Neural cell (in vitro differentiated cells): ENCODE results near the gene UBA6. TPM values are rescaled to one million over a fixed set of nuclear protein-coding genes. Genes with fewer than 3 reads are reported as not detected.

Experiments used
- H2AFZ ChIP-seq: fragments of 200-600, 300-800 bp; sonication (generic), shearing (Covaris generic); 2 replicates; pipeline ENCODE4 v1.6.0; 2014; ENCODE audit warnings: low read depth, mild to moderate bottlenecking, antibody characterized with exemption, low read length, moderate library complexity
- H3F3A ChIP-seq: fragments of 200-600 bp; shearing (Covaris generic); 2 replicates; pipeline ENCODE4 v1.6.1; 2016; ENCODE audit warnings: mild to moderate bottlenecking, moderate library complexity, mixed read lengths, antibody characterized with exemption, low read length; ENCODE audit not compliant: insufficient read depth, poor library complexity, severe bottlenecking
- H3K27ac ChIP-seq: fragments of 200-600, 300-800 bp; sonication (generic), shearing (Covaris generic); 2 replicates; pipeline ENCODE4 v1.5.1; 2014; ENCODE audit warnings: mild to moderate bottlenecking, low read length, moderate library complexity
- H3K27me3 ChIP-seq: fragments of 300-800, 200-600 bp; sonication (generic), shearing (Covaris generic); 2 replicates; pipeline ENCODE4 v1.6.0; 2014; ENCODE audit warnings: mild to moderate bottlenecking, low read depth, low read length, moderate library complexity; ENCODE audit not compliant: insufficient read depth
- H3K36me3 ChIP-seq: fragments of 300-800, 200-600 bp; sonication (generic), shearing (Covaris generic); 2 replicates; pipeline ENCODE4 v1.5.1; 2014; ENCODE audit warnings: mild to moderate bottlenecking, antibody characterized with exemption, low read length, moderate library complexity; ENCODE audit not compliant: insufficient read depth
- H3K4me2 ChIP-seq: fragments of 300-800, 200-600 bp; sonication (generic), shearing (Covaris generic); 2 replicates; pipeline ENCODE4 v1.6.0; 2014; ENCODE audit warnings: mild to moderate bottlenecking, low read length
- H3K4me3 ChIP-seq: fragments of 300-800, 200-600 bp; sonication (generic), shearing (Covaris generic); 2 replicates; pipeline ENCODE4 v1.5.1; 2014; ENCODE audit warnings: mild to moderate bottlenecking, low read length, moderate library complexity
- H3K79me2 ChIP-seq: fragments of 200-600 bp; shearing (Covaris generic); replicated peaks from 2 replicates; pipeline ENCODE4 v1.6.0; 2014; ENCODE audit warnings: mild to moderate bottlenecking, low read length, moderate library complexity; ENCODE audit not compliant: insufficient read depth
- H3K9ac ChIP-seq: fragments of 300-800, 200-600 bp; sonication (generic), shearing (Covaris generic); 2 replicates; pipeline ENCODE4 v1.6.1; 2016; ENCODE audit warnings: mild to moderate bottlenecking, low read length, mixed read lengths
- H3K9me2 ChIP-seq: fragments of 200-600 bp; shearing (Covaris generic); 2 replicates; pipeline ENCODE4 v1.6.1; 2016; ENCODE audit warnings: mild to moderate bottlenecking, low read length, mixed read lengths; ENCODE audit not compliant: insufficient read depth
- H3K9me3 ChIP-seq: fragments of 200-600, 300-800 bp; sonication (generic), shearing (Covaris generic); 2 replicates; pipeline ENCODE4 v1.6.1; 2016; ENCODE audit warnings: mild to moderate bottlenecking, mixed run types, low read length, moderate library complexity, mixed read lengths
- H4K20me1 ChIP-seq: fragments of 200-600 bp; shearing (Covaris generic); 2 replicates; pipeline ENCODE4 v1.6.1; 2016; ENCODE audit warnings: mild to moderate bottlenecking, mixed run types; ENCODE audit not compliant: insufficient read depth
- EP300 ChIP-seq: fragments of 450-650 bp; conservative IDR thresholded peaks from 2 replicates; pipeline ENCODE4 v1.6.1; 2014; ENCODE audit warnings: antibody characterized with exemption, mild to moderate bottlenecking, moderate library complexity; ENCODE audit not compliant: poor library complexity, severe bottlenecking
- EZH2 ChIP-seq: fragments of 200-600, 300-800 bp; shearing (Covaris generic), sonication (generic); IDR thresholded peaks from 2 replicates; pipeline ENCODE4 v1.6.1; 2014; ENCODE audit warnings: antibody characterized with exemption, low read length, borderline replicate concordance, mild to moderate bottlenecking; ENCODE audit not compliant: insufficient read depth, poor library complexity, severe bottlenecking
- MXI1 ChIP-seq: fragments of 450-650 bp; conservative IDR thresholded peaks from 2 replicates; pipeline ENCODE4 v1.6.1; 2014; ENCODE audit warnings: antibody characterized with exemption, mild to moderate bottlenecking; ENCODE audit not compliant: poor library complexity, severe bottlenecking
- POLR2AphosphoS5 ChIP-seq: IDR thresholded peaks from 2 replicates; pipeline ENCODE4 v1.6.1; 2012
- RAD21 ChIP-seq: fragments of 450-650 bp; conservative IDR thresholded peaks from 2 replicates; pipeline ENCODE4 v1.6.1; 2014; ENCODE audit warnings: antibody characterized with exemption, mild to moderate bottlenecking, moderate library complexity
- SMC3 ChIP-seq: fragments of 450-650 bp; conservative IDR thresholded peaks from 2 replicates; pipeline ENCODE4 v1.6.1; 2014; ENCODE audit warnings: antibody characterized with exemption, mild to moderate bottlenecking, moderate library complexity; ENCODE audit not compliant: poor library complexity
- TAF1 ChIP-seq: IDR thresholded peaks from 2 replicates; pipeline ENCODE4 v1.6.1; 2012; ENCODE audit warnings: low read depth
- polyA plus RNA-seq: library from polyadenylated mRNA; depleted of rRNA; stranded (reverse); fragments of >200 nt; gene quantifications from 2 replicates; pipeline ENCODE4 v1.2.3, GENCODE V29; 2014
- TF ChIP-seq, protein P1 (sequence below): IDR thresholded peaks from 2 replicates; pipeline ENCODE4 v1.6.1; 2012; ENCODE audit warnings: borderline replicate concordance
- TF ChIP-seq, protein P2 (sequence below): fragments of 450-650 bp; IDR thresholded peaks from 2 replicates; pipeline ENCODE4 v1.5.1; 2014; ENCODE audit warnings: antibody characterized with exemption, mild to moderate bottlenecking, moderate library complexity; ENCODE audit not compliant: poor library complexity, severe bottlenecking

Gene UBA6
- polyA plus RNA-seq, 1 donor from 2014 or later, result 126 TPM

DNA sequence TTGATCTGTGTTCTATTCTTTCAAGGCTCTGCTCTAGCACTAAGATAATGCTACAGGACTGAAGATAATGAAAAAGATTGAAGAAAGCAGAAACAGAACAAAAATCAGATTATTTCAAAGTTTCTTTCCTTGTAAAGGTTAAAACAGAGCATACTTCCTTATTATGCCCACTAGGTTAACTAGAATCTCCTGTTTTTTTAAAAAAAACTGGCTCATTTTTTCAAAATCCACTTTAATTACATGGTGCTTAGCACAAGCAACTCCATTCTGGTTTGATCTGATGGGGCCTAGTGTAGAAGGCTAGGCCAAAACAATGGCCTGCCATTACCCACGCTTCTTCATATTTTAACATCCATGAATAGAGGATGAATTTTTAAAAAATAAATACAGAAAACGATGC is 1.2 kb upstream of the UBA6 start:
- Histone ChIP-seq H2AFZ (no peak overlapping the region), H3K4me2 (peak overlapping the region; percentile 81), H3F3A (no peaks in the 10 kb centered on the region), H3K9me2 (no peaks in the 10 kb centered on the region), H3K27me3 (no peaks in the 10 kb centered on the region), H3K9ac (peak overlapping the region; percentile 85), H3K27ac (no peak overlapping the region), H3K36me3 (no peaks in the 10 kb centered on the region), H3K4me3 (peak overlapping the region; percentile 87), H3K79me2 (peaks cover 70% of the 10 kb centered on the region), H3K9me3 (no peaks in the 10 kb centered on the region), H4K20me1 (no peaks in the 10 kb centered on the region)
- TF ChIP-seq SMC3 (no peak), POLR2AphosphoS5 (no peak), RAD21 (no peak), EZH2 (no peak), TAF1 (no peak), MXI1 (no peak), EP300 (no peak)
- TF ChIP-seq, protein P1, sequence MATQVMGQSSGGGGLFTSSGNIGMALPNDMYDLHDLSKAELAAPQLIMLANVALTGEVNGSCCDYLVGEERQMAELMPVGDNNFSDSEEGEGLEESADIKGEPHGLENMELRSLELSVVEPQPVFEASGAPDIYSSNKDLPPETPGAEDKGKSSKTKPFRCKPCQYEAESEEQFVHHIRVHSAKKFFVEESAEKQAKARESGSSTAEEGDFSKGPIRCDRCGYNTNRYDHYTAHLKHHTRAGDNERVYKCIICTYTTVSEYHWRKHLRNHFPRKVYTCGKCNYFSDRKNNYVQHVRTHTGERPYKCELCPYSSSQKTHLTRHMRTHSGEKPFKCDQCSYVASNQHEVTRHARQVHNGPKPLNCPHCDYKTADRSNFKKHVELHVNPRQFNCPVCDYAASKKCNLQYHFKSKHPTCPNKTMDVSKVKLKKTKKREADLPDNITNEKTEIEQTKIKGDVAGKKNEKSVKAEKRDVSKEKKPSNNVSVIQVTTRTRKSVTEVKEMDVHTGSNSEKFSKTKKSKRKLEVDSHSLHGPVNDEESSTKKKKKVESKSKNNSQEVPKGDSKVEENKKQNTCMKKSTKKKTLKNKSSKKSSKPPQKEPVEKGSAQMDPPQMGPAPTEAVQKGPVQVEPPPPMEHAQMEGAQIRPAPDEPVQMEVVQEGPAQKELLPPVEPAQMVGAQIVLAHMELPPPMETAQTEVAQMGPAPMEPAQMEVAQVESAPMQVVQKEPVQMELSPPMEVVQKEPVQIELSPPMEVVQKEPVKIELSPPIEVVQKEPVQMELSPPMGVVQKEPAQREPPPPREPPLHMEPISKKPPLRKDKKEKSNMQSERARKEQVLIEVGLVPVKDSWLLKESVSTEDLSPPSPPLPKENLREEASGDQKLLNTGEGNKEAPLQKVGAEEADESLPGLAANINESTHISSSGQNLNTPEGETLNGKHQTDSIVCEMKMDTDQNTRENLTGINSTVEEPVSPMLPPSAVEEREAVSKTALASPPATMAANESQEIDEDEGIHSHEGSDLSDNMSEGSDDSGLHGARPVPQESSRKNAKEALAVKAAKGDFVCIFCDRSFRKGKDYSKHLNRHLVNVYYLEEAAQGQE, result no peak
- TF ChIP-seq, protein P2, sequence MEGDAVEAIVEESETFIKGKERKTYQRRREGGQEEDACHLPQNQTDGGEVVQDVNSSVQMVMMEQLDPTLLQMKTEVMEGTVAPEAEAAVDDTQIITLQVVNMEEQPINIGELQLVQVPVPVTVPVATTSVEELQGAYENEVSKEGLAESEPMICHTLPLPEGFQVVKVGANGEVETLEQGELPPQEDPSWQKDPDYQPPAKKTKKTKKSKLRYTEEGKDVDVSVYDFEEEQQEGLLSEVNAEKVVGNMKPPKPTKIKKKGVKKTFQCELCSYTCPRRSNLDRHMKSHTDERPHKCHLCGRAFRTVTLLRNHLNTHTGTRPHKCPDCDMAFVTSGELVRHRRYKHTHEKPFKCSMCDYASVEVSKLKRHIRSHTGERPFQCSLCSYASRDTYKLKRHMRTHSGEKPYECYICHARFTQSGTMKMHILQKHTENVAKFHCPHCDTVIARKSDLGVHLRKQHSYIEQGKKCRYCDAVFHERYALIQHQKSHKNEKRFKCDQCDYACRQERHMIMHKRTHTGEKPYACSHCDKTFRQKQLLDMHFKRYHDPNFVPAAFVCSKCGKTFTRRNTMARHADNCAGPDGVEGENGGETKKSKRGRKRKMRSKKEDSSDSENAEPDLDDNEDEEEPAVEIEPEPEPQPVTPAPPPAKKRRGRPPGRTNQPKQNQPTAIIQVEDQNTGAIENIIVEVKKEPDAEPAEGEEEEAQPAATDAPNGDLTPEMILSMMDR, result no peak

DNA sequence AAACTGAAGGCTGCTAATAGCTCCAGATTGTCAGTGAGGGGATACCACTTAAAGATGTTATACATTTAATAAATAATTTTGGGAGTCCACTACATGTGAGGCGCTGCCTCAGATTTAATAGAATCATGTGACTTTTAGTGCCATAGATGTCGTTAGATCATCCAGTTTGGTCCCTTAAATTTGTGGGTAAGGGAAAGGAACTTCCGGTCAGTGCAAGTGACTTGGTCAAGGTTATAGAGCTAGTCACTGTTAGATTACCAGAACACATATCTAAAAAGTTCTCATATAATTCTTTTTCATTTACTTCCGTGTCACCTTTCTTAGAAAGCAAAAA is 529 bp upstream of the UBA6 start:
- Histone ChIP-seq H3K27me3 (no peaks in the 10 kb centered on the region), H3K36me3 (no peaks in the 10 kb centered on the region), H3K9ac (peak overlapping the region; percentile 85), H3K9me3 (no peaks in the 10 kb centered on the region), H3F3A (no peaks in the 10 kb centered on the region), H3K4me2 (peak overlapping the region; percentile 81), H3K9me2 (no peaks in the 10 kb centered on the region), H4K20me1 (no peaks in the 10 kb centered on the region), H3K27ac (peak overlapping the region; percentile 79), H2AFZ (peak overlapping the region; percentile 47), H3K79me2 (peaks cover 77% of the 10 kb centered on the region), H3K4me3 (peak overlapping the region; percentile 87)
- no peak for TF ChIP-seq POLR2AphosphoS5
- TF ChIP-seq EZH2, result no peak
- TF ChIP-seq MXI1, result no peak
- no peak for TF ChIP-seq SMC3
- TF ChIP-seq, protein P2, result no peak
- no peak for TF ChIP-seq TAF1
- no peak for TF ChIP-seq RAD21
- TF ChIP-seq, protein P1, result no peak
- TF ChIP-seq EP300, result no peak
